NCI-H1694 (cell line): ENCODE results near the gene PKP3.
"Not testable (repeated sequence)": the region's sequence is repeated elsewhere in the genome, so short reads cannot be mapped to it uniquely, and the experiment has no call there.

Experiments
- DNase-seq: peaks from one replicate; lab custom pipeline; 2025; lab: John Stamatoyannopoulos, UW

Gene PKP3

DNA sequence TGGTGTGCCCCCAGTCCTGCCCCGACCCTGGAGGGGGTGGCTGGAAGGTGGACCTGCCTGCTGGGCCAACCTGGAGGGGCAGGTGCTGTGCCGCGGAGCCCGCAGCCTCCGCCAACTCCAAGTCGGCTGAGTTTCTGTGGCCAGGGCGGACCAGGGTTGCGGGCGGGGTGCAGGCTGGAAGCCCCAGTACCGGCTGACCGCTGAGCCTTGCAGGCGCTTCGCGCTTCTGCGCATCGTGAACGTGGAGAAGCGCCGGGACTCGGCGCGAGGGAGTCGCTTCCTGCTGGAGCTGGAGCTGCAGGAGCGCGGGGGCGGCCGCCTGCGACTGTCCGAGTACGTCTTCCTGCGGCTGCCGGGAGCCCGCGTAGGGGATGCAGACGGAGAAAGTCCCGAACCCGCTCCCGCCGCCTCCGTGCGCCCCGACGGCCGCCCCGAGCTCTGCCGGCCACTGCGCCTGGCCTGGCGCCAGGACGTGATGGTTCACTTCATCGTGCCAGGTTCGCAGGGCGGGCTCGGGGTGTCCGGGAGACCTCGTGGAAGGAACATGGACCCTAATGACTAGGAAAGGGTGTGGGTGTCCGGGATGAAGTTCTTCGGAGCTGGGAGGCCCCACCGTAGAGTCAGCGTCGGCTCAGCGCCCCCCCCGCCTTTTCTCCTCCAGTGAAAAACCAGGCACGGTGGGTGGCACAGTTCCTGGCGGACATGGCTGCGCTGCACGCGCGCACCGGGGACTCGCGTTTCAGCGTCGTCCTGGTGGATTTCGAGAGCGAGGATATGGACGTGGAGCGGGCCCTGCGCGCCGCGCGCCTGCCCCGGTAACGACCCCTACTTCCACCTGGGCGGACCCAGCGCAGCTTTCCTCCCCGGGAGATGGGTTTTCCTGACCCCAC lies 14.6 kb upstream of the PKP3 start:
- DNase-seq = no peak

DNA sequence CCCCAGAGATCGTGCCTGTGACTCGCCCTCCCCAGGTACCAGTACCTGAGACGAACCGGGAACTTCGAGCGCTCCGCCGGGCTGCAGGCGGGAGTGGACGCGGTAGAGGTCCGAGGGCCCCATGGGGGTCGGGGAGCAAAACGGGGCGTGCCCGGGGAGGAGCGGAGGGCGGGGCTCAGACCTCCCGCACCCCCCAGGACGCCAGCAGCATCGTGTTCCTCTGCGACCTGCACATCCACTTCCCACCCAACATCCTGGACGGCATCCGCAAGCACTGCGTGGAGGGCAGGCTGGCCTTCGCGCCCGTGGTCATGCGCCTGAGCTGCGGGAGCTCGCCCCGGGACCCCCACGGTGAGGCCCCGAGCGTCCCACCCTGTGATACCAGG lies 13.9 kb upstream of the PKP3 start:
- no peak for DNase-seq

DNA sequence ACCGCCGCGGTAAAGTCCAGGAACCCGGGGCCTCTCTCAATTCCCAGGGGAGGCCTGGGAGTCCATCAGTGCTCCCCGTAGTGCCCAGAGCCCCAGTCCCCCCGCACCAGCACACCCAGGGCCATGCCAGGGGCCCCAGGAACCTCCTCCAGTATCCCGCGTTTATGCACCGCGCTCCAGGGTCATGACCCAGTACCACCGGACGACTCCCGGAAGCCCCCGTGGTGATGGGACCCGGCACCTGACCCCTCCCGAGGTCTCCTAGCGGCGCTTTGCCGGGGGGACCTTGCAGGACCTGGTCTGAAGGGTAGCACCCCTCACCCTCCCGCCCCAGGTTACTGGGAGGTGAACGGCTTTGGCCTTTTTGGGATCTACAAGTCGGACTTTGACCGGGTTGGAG lies 13.5 kb upstream of the PKP3 start:
- no peak for DNase-seq

DNA sequence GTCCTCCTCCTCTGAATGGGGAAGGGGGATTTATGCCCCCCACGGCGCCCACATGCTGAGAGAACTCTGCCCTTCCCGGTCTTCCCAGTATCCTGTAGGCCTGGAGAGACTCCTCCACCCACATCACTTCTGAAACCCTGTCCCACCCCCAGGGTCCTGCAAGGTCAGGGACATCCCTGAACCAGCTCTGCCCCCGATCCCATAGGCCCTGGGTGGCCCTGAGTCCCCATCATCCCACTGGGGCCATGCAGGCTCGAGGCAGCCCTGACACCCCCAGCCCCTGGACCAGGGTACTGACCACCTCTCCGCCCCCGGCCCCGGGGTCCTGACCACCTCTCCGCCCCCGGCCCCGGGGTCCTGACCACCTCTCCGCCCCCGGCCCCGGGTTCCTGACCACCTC lies 13.0 kb upstream of the PKP3 start:
- DNase-seq = no peak

DNA sequence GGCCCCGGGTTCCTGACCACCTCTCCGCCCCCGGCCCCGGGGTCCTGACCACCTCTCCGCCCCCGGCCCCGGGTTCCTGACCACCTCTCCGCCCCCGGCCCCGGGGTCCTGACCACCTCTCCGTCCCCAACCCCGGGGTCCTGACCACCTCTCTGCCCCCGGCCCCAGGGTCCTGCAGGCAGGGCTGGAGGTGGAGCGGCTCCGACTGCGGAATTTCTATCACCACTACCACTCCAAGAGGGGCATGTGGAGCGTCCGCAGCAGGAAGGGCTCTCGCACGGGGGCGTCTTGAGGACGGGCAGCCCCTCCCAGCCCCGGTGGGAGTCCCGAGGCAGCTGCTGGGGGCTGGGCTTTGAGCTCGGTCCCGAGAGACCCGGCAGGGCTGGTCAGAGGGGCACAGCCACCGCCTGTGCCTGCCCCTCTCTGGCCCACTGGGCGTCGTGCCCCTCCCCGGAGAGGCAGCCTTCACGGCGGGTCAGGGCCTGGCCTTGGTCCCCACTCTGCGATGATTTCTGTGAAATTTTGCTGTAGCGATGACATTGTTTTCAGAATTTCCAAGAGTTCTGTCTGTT lies 12.4 kb upstream of the PKP3 start:
- no peak for DNase-seq

DNA sequence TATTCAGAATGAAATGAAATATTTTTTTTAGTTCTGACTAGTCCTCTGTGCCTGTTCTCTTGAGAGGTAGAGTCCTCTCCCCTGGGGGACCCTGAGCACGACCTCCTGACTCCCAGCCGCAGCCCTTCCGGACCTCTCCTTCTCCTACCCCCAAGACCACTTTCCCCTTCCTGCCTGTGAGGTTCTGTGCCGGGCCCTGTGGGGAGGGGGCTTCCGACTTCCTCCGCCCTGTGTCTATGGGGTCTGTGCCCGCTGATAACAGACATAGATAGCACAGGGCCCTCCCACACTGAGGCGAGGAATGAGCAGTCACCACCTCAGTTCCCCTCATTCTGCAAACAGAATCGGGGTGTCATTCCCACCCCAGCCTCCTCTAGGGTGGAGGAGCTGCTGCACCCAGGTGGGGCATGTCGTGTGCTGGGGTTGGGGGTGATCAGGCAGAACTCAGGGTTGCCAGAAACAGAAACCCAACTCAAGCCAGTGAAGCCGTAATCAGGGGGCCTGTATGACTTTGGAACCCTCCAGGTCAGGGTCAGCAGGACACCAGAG lies 11.9 kb upstream of the PKP3 start:
- DNase-seq = no peak

DNA sequence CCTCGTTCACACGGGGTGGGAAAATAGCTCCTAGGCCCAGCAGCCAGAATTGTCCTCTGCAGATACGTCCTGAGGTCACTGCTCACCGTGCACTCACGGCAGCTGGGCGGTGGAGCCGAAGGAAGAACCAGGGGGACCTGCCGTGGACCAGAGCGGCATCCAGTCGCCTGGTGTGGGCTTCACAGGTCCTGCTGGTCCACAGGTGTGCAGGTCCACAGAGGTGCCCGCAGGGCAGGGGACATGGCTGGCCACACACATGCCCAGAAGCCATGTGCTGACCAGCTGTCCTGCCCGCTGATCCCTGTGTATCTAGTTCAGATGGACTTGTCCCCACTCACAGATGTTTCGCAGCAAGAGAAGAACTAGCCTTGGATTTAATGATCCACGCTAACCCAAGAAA lies 10.6 kb upstream of the PKP3 start:
- DNase-seq = no peak

DNA sequence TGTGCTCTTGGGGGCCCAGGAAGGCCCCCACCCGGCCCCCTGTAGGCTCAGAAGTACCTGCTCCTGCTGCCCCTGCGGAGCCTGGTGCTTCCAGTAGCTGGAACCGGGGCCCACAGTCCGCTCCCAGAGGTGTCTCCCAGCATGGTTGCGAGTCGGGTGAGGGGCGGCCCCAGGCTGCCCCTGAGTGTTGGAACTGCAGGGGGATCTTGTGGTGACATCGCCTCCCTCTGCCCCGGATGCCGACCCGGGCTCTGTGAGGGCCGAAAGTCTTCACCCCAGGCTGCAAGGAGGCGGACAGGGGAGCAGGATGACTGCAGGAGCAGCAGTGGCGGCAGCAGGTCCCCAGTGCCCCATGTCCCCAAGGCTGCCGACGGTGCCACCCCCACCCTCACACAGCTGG lies 9.5 kb upstream of the PKP3 start:
- no peak for DNase-seq

DNA sequence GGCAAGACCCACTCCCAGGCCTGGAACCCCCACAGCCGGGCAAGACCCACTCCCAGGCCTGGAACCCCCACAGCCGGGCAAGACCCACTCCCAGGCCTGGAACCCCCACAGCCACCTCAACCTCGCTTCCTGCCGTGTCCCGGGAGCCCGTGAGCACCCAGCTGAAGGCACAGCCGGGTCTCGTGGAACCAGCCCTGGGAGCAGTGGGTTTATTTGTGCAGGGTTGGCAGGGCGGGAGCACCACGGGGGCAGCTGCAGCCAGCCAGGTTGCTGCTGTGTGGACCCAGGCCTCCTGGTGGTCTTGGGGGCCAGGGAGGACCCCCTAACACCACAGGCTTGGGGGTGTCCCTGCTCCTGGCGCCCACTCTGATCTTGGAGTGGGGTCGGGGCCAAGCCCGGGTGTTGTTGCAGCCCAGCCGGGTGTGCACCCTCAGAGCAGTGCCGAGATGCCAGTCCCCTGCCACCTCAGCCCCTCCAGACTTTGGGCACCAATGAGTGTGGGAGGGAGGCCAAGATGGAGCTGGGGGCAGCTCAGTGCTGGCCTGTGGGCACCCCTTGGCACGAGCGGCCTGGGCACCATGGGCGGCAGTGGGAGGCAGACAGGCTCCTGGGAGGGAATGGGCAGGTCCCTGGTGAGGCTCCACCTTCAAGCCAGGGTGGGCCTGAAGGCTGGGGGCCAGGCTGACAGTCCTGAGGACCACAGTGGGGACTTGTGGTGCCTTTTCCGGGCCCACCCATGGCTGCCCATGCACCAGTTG lies 8.2 kb upstream of the PKP3 start:
- DNase-seq = no peak

DNA sequence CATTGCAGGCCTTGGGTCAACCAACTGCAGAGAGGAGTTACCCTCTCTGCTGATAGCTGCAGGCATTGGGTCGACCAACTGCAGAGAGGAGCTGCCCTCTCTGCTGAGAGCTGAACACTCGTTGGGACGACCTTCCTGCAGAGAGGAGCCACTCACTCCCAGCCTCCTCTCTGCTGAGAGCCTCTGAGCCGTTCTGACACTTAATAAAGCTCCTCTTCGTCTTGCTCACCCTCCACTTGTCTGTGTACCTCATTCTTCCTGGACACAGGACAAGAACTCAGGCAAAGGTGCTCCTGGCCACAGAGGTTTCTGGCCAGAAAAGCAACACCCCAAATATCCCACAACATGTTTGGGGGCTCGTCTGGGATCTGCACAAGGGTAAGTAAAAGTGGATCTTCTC lies 7.5 kb upstream of the PKP3 start:
- no peak for DNase-seq

DNA sequence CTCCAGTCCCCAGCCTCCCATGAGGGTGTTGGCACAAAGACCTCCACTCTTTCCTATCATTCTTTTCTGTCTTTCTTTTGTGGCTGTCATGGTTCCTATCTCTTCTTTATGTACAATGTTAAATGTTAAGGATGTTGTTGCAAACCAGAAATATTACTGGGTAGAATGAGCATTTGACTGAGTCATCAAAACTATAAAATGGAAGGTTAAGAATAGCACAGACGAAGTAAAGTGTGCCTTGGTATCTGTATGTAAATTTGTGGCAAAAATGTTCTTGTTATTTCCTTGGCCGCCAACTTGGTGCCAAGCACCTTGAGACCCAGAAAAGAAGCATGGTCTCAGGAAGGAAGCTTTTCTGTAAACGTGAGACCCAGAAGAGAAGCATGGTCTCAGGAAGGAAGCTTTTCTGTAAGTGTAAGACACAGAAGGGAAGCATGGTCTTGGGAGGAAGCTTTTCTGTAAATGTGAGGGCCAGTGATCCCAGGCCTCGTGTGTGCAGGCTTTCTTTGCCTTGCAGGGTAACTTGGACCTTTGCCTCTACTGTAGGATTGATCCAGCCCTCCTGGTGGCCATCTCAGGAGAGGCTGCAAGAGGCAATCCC lies 6.7 kb upstream of the PKP3 start:
- DNase-seq = no peak

DNA sequence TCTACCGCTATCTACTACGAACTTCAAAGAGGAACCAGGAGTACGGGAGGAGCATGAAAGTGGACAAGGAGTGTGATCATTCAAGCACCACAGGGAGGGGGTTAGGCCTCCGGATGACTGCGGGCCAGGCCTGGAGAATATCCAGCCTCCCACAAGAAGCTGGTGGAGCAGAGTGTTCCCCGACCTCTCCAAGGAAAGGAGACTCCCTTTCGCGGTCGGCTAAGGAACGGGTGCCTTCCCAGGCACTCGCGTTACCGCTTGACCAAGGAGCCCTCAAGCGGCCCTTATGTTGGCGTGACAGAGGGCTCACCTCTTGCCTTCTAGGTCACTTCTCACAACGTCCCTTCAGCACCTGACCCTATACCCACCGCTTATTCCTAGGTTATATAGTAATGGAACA lies 4.6 kb upstream of the PKP3 start:
- not testable (repeated sequence) for DNase-seq

DNA sequence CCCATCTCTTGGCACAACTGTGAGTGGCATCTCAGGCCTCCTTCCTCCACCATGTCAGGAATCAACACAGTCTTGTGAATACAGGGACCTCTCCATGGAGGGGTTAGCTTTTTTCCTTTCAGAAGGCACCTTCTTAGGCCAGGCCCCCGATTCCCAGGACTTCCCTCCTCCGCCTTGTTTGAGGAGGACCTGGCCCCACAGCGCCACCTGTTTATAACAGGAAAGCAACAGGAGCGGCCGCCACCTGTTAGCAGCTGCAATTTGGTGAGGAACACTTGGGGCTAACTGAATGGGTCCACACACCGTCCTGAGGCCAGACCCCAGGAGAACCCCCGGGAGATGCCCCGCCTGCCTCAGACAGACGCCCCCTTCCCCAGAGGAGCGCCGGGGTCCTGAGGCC lies 3.8 kb upstream of the PKP3 start:
- no peak for DNase-seq

DNA sequence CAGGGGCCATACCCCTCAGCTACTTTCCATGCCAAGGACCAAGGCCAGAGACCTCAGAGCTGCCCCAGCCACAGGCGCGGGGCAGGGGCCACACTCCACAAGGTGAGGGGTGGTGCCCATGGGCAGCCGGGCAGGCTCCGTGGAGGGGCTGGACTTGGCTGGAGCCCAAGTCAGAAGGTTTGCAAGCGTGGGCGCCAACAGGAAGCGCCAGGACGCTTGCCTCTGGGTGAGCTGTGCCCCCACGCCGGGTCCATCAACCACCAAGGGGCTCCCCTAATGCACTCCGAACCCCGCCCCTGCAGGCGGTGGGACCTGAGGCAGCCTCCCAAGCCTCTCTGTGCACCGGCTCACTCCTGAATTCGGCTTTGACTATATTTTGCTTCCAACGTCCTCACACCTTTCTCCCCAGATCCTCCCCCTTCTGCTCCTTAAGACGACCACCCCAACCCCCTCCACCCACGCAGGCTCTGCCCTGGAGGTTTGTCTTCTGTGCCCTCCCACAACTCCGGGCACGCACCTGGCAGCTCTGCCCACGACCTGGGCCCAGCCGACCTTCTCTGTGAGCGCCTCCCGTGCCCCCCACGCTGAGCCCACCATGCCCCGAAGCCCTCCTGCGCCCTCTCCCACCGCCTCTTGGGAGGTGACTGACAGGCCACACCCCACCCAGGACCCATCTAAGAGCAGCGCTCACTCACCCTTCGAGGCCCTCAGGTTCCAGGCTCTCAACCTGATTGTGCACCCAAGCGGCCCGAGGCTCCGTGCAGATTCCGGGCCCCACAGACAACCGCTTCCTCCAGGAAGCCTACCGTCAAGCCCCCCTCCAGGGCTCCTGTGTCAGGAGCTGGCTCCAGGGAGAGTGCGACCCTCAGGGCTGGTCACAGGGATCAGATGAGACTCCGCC lies 2.6 kb upstream of the PKP3 start:
- DNase-seq = no peak

DNA sequence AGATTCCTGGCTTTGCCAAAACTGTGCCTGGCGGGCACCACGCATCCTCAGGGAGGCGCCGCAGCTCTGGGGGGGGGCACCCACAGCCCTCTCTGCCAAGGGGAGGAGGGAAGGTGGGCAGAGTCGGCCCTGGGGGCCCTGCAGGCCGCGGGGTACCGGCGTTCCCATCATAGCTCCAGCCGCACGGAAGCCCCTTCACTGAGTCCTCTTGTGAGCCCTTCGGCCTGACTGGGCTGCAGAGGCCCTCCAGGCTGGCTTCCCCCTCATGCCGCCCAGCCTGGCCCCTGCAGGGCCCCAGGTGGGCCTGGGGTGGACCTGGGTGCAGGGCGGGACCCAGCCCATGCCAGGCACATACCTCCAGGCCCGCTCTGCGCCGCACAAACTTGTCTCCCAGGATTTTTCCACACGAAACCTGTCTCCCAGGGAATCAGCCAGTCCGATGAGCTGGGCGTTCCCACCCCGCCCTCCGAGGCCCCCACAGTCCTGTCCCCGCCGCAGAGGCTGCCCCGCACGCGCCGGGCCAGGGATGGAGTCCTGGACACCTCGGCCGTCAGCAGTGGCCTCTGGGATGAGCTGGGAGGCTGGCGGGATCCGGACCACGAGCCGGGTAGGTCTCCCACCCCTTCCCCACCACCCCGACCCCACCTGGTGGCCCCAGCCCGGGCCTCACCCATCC lies 1.8 kb upstream of the PKP3 start:
- no peak for DNase-seq

DNA sequence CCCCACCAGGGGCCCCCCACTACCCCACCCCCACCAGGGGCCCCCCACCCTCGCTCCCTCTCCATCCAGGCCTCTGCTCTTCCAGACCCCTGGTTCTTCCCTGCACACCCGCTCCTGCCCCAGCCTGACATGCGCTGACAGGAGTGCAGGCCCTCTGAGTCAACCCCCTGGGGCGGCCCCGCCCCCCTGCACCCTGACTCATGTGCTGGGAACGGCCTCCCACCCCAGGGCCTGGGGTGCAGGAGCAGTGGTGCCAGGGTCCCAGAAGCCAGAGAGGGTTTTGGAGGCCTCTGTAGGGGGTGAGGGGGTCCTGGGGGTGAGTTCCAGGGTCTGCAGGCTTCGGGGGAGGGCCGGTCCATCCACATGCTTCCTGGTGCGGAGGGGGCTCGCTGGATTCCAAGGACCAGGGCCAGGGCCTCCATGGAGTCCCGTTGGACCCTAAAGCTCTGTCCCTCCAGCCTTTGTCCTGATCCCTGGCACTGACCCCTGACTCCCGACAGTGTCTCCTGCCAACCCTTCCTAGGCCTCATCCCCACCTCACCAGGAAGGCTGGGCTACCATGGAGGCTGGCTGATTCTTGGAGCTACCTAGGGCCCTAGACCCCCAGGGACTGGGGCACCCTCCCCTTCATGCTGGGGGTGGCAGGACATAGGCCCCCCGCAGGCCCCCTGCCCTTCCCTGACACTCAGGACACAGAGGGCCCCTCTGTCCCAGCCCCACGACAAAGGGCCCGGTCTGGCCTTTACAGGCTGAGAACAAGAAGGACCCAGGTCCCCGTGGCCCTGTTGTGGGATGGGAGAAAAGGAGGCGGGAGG lies 583 bp upstream of the PKP3 start:
- no peak for DNase-seq

DNA sequence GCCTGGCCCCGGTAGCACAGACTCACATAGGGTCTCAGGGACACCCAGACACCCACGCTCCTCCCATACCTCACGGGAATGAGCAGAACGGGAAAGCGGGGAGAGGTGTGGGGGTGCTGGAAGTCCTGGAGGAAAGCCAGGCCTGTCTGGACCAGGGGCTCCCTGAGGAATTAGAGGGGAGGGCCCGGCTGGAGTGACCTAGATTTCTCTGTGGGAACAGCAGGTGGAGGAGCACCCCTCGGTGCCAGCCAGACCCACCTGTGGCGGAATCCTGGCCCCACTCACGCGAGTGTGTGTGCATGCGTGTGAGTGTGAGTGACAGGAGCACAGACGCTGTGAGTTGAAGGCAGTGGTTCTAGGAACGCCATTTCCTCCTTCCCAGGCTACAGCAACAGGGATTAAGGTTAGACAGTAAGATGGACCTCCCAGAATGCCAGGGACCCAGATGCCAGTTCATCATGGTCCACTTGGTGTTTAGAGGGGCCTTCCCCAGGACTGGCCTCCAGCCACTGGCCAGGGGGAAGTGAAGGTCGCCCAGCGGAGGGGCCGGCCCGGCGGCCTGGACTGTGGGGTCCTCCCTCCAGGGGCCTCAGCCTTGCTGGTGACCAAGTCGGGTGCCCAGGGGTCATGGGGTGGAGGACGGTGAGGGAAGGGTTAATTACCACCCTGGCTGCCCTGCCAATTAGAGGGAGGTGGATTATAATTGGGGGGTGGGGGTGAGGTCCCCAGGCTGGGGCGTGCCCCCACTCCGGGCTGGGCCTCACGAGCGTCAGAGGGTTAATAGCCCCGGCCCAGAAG lies 1.0 kb downstream of the PKP3 start:
- DNase-seq = no peak

DNA sequence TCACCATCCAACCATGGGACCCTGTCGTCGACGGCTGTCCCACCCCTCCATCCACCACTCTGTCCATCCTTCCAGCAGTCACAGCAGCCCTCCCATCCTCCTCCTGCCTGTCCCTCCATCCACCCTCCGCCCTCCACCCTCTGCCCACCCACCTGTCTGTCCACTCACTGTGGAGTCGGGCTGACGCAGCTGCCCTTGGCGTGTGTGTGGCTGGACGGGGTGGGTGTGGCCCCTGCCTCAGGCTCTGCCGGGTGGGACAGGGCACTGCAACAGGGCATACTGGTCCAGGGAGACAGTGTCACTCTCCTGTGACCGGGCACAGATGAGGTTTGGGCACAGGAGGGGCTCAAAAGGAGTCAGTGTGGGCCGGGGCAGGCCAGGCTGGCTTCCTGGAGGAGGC lies 1.9 kb downstream of the PKP3 start:
- DNase-seq = no peak

DNA sequence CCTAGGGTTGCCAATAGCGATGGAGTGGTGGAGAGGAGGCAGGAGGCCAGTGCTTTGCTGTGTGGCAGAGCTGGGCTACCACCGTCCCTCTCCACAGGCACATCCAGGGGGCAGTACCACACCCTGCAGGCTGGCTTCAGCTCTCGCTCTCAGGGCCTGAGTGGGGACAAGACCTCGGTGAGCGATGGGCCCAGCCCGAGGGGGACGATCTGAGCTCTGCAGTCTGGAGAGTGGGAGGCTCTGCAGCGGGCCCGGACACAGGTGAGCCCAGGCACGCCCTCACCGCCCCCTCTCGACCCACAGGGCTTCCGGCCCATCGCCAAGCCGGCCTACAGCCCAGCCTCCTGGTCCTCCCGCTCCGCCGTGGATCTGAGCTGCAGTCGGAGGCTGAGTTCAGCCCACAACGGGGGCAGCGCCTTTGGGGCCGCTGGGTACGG lies 2.5 kb downstream of the PKP3 start:
- no peak for DNase-seq
